HG02840 (cell line): ENCODE results near the gene CSF2.

Source experiments
- ATAC-seq: cut with Tn5 transposase; IDR thresholded peaks from one replicate; pipeline ENCODE4 v1.9.1; 2021; ENCODE audit warnings: mild to moderate bottlenecking, moderate library complexity, moderate number of reproducible peaks; ENCODE audit not compliant: unreplicated experiment, low FRiP score

Gene CSF2

GRCh38 chr5:132067941-132068808, 5.4 kb upstream of the CSF2 start:
- no peak for ATAC-seq

- ATAC-seq, result no peak
Observed at GRCh38 chr5:132069561-132069960, 4.0 kb upstream of the CSF2 start.

- no peak for ATAC-seq
Observed at GRCh38 chr5:132069994-132070393, 3.6 kb upstream of the CSF2 start.

DNA sequence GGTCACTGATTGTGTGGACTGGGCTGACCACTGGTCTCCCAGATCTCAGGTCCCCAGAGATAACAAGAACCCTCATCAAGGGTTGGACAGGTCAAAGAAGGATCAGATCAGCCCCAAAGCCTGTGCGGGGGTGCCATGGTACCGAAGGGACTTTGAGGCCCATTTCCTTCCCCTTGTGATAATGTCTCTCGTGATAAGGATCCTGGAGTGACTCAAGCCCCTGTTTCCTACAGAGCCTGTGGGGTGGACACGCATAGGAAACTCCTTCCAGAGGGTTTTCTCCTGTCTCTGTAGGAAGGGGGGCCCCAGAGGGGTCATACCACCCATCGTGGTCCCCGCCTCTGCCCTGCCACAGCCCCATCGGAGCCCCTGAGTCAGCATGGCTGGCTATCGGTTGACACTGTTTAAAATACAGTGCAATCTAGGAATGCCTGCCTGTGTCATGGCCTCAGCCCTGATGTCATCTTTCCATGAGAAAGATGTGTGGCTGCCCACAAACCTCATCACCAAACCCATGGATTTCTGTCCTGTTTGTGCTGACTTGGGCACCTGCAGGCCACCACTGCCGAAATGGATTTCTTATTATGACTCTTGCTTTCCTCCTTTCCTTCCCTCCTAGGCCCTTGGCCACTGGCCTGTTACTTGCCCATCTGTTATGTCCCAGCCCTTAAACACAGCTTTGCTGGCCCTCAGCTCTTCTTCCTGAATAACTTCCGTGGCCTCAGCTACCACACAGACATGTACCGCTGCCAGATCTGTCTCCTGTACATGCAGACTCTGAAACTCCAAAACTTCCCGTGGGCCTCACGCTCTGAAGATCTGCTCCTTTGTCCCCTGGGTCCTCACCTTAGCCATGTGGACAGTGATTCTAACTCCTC, 2.9 kb upstream of the CSF2 start:
- no peak for ATAC-seq

DNA sequence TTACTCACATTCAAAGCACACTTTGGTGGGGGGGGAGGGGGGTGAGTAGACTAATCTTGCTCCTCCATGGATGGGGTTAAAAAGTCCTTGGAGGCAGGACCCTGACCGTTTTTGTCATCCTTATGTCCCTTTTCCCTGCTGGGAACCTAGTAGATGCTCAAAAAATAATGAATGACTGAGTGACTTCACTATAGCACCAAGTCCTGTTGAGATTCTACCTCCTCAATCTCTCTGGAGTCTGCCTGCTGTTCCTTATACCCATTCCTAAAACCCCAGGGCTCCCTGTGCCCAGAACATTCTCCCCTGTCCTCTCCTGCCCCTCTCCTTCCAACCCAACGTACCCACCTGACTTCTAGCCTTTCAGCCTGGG, 2.3 kb upstream of the CSF2 start:
- no peak for ATAC-seq

- ATAC-seq, result no peak
Observed at GRCh38 chr5:132072070-132072469, 1.5 kb upstream of the CSF2 start.

GRCh38 chr5:132072528-132072927, 1.1 kb upstream of the CSF2 start:
- ATAC-seq, result no peak

GRCh38 chr5:132074091-132074771, 642 bp downstream of the CSF2 start:
- no peak for ATAC-seq

GRCh38 chr5:132074772-132075718, 1.5 kb downstream of the CSF2 start:
- no peak for ATAC-seq

GRCh38 chr5:132075719-132076077, 2.1 kb downstream of the CSF2 start:
- no peak for ATAC-seq

DNA sequence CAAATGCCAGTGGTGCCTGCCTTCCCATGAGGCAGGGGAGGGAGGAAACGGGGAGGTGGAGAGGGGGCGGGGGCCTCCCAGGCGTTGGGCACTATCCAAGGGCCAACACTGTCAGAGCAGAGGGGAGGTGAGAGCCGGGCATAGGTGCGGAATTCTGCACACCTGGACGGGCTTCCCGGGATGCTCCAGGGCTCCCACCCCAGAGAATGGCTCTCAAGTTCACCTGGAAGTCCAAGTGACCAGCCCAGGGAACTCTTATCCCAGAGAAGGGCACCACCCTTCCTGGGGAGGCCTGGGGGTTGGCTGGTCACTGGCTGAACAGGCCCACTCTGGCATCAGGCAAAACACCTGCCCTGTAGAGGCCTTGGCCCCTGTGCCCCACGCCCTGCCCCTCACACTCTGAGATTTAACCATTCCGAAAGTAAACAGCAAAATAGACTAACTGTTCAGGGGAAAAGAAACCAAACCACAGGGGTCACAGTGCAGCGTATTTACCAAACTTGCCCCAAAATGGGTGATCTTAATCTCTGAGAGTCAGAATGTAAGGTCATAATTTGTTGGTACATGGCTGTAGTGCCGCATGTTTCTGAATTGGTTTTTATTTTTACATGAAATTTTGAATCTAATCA, 2.7 kb downstream of the CSF2 start:
- ATAC-seq, result no peak

GRCh38 chr5:132076983-132077382, 3.4 kb downstream of the CSF2 start:
- ATAC-seq, result no peak

DNA sequence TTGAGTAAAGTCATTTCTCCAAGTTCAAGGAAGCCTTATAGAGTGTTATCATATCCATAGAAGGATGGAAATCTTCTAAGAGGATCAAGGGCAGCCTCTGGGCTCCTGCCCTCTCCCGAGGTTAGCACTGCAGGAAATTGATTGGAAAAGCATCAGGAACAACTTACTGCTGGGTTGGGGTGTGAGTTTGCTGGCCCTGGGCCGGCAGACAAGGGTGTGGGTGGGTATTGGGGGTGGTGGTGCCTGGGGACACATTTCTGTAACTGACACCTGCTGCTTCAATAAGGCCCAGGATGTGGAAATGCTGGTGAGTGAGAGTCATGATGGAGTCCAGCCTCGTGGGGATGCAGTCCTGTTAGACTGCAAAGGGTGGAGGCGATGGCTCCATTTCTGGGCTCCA, 5.5 kb downstream of the CSF2 start:
- ATAC-seq, result no peak

GRCh38 chr5:132079619-132080018, 6.0 kb downstream of the CSF2 start:
- no peak for ATAC-seq

DNA sequence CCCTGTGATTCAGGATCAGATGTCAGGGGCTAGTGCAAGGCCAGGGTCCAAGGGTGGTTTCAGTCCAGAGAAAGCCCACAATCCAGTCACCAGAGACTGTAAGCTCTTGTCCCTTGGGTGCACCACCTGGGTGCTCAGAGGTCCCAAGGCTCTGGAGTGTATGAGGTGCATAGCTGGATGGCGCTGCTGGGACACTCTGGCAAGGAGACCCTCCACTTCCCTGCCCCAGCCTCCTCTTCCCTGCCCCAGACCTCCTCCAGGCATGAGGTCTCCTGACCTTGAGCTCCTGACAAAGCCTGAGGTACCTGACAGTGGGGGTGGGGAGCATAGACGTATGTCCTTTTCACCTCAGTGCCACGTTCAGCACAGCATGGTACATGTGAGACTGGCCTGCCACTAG, 7.0 kb downstream of the CSF2 start:
- no peak for ATAC-seq

DNA sequence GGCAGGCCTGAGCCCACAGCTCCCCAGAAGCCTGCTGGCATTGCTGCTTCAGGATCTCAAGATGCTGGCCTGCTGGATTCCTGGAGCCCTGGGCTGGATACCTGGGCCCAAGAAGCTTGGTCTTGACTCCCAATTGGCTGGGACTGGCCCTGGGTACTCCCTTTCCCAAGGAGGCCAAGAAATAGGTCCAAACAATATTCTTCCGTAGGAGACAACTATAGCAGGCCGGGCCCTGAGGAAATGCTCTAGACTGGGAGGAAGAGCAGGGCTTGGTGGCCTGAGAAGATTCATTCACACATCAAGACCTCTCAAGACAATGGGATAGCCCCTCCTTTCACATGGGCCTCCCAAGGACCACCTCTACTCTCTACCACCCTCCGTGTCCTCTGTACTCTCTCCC, 7.9 kb downstream of the CSF2 start:
- ATAC-seq, result no peak

- no peak for ATAC-seq
Observed at GRCh38 chr5:132082329-132083023, 8.9 kb downstream of the CSF2 start.

- no peak for ATAC-seq
Observed at GRCh38 chr5:132083071-132083678, 9.6 kb downstream of the CSF2 start.

GRCh38 chr5:132085686-132086085, 12.1 kb downstream of the CSF2 start:
- no peak for ATAC-seq
